ENCODE data around the gene SEZ6L2.
"Not testable (repeated sequence)": the region's sequence is repeated elsewhere in the genome, so short reads cannot be mapped to it uniquely, and the experiment has no call there.

The SEZ6L2 gene

DNA sequence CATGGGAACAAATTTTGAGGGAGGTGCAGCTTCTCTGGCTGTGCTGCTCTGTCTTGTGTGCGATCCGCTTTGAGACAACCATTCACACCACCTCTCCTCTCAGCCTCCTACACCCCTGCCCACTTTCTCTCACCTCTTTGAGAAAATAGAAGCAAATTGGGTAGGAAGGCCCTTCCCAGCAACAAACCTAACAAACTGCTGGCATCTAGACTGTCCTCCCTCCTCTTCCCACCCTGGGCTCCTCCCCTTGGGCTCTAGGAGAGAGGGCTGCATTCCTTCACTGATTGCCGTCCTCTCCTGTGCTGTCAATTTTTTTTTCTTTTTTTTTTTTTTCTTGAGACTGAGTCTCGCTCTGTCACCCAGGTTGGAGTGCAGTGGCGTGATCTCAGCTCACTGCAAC, 49.8 kb downstream of the SEZ6L2 start:
- DNase-seq: no peak

DNA sequence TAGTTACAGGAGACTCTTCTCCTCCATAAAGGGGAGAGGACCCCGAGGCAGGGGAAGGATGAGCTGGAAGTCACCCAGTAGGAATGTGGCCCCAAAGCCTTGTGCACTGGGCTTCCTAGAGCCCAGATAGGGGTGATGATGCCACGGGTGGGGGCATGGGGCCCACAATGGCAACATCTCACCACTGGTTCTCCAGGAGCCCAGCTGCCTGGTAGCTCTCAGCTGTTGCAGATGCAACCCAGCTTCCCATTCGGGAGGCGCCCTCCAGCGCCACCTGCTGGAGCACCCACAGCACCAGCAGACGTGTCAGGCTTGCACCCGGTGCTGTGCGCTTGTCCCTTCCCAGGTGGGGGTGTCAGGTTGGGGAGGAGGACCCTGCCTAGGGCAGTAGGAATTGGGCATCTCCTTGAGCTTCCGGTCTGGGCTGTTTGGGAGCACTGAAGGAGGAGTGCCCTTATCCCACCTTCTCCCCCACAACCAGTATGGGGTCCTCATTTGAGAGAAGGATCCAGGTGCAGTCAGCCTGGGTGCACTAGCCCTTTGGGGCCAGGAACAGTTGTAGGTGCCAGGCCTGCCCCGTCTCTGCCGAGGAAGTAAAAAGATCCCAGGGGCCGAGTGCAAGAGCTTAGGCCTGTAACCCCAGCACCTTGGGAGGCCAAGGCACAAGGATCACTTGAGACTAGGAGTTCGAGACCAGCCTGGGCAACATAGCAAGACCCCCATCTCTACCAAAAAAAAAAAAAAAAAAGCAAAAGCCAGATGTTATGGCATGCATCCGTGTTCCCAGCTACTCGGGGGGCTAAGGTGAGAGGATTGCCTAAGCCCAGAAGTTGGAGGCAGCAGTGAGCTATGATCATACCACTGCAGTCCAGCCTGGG, 50.7 kb downstream of the SEZ6L2 start:
- peak; percentile 4 for DNase-seq

DNA sequence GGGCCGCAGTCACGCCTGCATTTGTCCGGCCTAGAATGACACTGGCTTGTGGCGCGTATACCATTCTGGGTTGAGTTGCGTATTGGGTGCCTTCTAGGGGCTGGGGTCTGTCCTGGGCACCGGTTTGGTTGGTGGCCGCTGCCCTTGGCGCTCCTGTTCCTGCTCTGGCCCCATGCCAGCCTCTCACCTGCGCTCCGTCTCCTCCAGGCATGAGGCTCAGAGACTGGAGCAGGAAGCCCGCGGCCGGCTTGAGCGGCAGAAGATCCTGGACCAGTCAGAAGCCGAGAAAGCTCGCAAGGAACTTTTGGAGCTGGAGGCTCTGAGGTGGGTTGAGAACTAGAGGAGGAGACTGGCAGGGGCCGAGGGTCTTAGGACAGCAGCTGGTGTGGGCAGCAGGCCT, 53.7 kb downstream of the SEZ6L2 start:
- no peak for DNase-seq

DNA sequence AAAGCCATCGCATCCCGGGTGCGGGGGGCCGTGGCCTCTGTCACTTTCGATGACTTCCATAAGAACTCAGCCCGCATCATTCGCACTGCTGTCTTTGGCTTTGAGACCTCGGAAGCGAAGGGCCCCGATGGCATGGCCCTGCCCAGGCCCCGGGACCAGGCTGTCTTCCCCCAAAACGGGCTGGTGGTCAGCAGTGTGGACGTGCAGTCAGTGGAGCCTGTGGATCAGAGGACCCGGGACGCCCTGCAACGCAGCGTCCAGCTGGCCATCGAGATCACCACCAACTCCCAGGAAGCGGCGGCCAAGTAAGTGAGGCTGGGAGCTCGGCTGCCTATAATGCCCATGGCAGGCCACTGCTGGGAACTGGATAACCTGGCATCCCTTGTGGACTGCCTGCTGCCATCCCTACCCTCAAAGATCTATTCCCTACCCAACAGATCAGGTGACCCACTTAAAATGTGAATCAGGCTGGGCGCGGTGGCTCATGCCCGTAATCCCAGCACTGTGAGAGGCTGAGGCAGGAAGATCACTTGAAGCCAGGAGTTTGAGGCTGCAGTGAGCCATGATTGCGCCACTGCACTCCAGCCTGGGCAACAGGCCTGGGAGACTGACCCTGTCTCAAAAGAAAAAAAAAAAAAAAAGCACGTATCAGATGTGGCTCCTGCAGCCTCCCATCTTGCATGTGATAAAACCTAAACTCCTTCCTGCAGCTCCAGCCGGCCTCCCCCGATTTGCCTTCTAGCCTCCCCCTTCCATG, 54.6 kb downstream of the SEZ6L2 start:
- DNase-seq: no peak

DNA sequence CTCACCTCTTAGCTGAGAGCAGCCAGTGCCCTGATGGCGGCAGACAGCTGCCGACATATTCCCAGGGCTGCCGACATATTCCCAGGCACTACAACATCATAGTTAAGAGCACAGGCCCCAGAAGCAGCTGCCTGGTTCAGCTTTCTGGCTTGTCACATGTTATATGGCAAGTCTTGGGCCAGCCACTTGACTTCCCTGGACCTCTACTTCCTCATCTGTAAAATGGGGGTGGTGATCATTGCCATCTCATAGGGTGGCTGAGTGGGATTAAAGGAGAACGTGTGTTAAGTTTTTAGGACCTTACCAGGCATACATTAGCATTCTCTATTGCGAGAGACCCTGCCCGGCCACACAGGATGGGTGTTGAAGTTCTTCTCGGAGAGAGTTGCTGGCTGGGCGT, 55.4 kb downstream of the SEZ6L2 start:
- DNase-seq: no peak

DNA sequence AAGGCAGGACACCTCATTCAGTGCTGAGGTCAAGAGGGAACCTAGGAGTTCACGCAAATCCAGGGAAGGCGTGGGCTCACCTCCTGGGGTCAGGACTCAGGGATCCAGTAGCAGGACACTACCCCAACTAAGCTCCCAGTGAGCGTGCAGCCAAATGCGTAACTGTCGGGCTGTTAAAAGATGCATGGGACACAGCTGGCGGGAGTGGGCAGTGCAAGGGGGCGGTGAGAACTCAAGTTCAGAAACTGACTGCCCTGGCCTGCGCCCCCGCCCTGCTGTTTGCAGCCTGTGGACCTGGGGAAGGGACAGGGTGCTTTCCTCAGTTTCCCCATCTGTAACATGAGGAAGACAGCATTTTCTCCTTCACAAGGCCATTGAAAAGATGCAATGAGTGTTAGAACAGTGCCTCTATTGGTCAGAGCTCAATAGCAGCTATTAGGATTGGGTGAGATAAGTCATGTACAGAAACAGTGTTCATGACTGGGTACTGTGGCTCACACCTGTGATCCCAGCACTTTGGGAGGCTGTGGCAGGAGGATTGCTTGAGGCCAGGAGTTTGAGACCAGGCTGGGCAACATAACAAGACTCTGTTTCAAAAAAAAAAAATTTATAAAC, 56.5 kb downstream of the SEZ6L2 start:
- no peak for DNase-seq

DNA sequence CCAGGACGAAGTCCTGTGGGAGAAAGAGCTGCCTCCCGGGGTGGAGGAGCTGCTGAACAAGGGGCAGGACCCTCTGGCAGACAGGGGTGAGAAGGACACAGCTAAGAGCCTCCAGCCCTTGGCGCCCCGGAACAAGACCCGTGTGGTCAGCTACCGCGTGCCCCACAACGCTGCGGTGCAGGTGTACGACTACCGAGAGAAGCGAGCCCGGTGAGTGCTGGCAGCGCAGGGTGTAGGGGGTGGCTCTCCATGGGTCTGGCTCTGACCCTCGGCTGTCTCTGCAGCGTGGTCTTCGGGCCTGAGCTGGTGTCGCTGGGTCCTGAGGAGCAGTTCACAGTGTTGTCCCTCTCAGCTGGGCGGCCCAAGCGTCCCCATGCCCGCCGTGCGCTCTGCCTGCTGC, 57.7 kb downstream of the SEZ6L2 start:
- DNase-seq: no peak

DNA sequence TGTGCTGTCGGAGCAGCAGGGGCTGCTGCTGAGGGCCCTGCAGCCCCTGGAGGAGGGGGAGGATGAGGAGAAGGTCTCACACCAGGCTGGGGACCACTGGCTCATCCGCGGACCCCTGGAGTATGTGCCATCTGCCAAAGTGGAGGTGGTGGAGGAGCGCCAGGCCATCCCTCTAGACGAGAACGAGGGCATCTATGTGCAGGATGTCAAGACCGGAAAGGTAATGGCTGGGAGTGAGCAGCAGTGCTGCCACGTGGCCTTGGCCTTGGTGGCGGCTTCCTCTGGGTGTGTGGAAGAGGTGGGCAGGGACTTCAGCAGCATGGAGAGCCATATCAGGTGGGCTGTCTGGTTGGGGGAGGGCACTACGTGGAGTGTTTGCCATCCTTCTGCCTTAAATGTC, 59.1 kb downstream of the SEZ6L2 start:
- DNase-seq: no peak

DNA sequence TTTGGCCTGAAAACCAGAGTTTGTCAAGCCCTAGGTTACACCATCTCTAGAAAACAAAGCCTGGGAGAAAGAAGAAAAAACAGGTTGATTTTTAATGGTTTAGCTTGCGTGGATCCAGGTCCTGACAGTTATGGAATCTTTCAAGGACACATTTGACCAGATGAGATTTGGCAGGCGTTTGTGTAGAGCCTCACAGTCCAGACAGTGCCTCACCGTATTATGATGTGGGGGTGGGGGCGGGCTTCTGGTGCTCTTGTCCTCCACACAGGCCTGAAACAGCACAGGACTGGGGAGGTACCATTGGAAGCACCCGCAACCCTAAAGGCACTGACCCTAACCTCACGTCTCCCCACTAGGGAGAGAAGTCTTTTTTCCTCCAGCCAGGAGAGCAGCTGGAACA, 59.5 kb downstream of the SEZ6L2 start:
- no peak for DNase-seq

DNA sequence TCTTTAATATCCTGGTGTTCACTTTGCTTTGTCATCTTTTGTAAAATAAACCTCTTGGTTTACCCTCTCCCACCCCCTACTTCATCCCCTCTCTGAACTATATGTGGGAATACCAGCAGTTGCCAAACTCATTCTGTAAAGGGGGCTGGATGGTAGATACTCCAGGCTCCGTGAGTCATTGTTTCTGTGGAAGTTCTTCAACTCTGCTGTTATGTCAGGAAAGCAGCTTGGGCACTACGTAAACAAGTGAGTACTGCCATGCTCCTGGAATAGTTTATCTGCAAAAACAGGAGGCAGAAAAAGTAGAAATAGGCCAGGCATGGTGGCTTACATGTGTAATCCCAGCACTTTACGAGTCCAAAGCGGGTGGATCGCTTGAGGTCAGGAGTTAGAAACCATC, 61.5 kb downstream of the SEZ6L2 start:
- DNase-seq: no peak

DNA sequence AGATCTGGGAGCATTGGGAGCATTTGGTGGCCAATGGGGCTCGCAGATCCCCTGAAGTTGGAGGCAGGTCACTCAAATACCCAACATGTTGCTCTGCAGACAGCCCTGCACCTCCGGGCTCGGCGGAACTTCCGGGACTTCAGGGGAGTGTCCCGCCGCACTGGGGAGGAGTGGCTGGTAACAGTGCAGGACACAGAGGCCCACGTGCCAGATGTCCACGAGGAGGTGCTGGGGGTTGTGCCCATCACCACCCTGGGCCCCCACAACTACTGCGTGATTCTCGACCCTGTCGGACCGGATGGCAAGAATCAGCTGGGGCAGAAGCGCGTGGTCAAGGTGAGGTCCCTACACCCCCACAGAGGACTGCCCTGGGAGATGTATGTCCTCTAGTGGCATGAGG, 62.7 kb downstream of the SEZ6L2 start:
- DNase-seq: no peak

DNA sequence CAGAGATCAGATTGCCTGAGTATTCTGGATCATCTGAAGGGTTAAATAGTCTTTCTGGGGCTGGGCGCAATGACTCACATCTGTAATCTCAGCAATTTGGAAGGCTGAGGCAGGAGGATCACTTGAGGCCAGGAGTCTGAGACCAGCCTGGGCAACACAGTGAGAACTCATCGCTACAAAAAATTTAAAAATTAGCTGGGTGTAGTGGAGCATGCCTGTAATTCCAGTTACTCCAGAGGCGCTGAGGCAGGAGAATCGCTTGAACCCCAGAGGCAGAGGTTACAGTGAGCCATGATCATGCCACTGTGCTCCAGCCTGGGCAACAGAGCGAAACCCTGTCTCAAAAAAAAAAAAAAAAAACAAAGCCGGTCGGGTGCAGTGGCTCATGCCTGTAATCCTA, 63.4 kb downstream of the SEZ6L2 start:
- DNase-seq: no peak

DNA sequence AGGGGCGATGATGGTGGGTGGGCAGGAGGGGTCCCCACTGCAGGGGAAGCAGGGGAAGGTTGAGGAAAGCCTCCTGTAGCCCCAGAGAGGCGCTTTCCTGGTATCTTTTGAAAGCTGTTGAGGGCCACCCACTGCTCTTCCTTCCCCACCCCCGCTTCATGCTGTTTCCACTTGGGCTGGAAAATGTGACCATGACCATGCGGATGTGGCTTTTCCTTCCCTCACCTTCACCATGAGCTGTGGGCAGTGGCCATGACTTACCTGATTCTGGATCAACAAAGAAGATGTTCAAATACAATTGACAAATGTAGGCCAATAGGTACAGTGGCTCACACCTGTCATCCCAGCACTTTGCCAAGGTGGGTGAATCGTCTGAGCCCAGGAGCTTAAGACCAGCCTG, 65.3 kb downstream of the SEZ6L2 start:
- DNase-seq: no peak

DNA sequence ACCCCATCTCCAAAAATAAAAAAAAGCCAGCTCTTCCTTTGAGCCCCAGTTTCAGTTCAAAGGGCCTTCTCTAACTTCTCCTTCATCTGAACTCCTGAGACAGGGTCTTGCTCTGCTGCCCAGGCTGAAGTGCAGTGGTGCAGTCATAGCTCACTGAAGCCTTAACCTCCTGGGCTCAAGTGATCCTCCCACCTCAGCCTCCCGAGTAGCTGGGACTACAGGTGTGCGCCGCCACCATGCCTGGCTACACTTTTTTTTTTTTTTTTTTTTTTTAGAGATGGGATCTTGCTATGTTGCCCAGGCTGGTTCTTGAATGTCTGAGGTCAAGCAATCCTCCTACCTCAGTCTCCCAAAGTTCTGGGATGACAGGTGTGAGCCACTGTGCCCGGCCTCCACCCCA, 66.1 kb downstream of the SEZ6L2 start:
- not testable (repeated sequence) for DNase-seq

DNA sequence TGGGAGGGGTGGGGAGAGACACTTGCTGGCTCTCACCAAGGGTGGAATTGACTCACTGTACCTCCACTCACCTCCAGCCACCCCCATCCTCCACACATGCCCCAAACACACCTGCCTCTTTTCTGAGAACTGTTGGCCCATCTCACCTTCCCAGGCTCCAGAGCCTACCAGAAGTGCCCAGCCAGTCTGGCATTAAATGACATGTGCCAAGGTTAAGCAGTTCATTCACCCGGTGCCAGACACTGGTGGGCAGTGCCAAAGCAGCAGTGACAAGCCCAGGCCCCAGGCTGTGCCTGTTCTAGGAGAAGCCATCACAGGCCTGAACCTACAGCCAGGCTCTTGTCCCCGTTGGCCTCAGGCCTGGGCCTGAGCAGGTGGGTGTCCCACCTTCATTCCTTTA, 67.9 kb downstream of the SEZ6L2 start:
- DNase-seq: no peak

DNA sequence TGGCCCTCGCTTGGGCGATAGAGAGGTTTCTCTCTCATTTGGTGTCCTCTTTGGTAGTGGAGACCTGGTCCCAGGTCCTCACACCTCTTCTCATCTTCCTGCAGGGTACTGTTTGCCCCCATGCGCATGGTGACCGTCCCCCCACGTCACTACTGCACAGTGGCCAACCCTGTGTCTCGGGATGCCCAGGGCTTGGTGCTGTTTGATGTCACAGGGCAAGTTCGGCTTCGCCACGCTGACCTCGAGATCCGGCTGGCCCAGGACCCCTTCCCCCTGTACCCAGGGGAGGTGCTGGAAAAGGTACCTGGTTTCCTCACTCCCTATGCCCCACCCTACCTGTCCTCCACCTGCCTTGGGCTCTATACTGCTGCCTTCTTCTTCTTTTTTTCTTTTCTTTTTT, 68.6 kb downstream of the SEZ6L2 start:
- no peak for DNase-seq

DNA sequence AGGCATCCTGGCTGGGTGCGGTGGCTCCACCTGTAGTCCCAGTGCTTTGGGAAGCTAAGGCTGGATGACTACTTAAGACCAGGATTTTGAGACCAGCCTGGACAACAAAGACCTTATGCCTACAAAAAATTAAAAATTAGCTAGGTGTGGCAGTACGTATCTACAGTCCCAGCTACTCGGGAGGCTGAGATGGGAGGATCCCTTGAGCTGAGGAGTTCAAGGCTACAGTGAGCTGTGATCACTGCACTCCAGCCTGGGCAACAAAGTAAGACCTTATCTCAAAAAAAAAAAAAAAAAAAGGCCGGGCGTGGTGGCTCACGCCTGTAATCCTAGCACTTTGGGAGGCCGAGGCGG, 73.0 kb downstream of the SEZ6L2 start:
- no peak for DNase-seq

DNA sequence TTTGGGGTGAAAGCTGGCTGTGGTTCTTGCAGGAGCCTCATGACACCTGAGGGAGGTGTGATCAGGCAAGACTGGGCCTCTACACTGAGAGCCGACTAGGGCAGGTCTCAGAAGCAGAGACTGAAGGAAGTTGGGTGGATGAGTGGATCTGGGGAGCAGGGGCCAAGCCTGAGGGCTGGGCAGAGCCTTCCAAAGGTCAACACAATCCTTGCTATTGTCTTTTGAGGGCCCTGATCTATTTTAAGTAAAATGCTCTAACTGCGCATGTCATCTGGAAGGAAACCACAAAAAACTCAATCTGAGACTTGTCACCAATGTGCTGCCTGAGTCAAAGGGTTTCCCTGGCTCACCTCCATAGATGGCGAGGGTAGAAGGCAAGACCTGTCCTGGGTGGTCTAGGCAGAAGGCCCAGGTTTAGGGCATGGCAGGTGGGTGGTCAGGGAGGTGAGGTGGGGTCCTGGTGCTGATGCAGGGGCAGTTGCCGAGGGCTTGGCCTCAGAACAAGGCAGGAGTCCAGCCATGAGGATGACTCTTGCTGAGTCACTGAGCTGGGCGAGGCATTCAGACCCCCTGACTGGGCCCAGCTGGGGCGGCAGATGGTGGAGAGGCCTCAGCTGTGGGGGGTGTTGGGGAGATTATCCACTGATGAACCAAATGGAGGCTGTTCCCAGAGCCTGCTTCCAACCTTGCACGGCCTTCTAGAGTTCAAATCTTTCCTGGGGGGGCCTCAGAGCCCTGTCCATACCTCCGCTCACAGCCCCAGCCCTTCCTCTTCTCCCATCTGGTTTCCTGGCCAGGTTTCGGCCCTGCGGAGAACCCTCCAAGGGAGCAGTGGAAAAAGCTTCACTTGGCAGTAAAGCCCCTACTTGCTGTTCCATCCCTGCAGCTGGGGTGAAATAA, 74.0 kb downstream of the SEZ6L2 start:
- DNase-seq: no peak

DNA sequence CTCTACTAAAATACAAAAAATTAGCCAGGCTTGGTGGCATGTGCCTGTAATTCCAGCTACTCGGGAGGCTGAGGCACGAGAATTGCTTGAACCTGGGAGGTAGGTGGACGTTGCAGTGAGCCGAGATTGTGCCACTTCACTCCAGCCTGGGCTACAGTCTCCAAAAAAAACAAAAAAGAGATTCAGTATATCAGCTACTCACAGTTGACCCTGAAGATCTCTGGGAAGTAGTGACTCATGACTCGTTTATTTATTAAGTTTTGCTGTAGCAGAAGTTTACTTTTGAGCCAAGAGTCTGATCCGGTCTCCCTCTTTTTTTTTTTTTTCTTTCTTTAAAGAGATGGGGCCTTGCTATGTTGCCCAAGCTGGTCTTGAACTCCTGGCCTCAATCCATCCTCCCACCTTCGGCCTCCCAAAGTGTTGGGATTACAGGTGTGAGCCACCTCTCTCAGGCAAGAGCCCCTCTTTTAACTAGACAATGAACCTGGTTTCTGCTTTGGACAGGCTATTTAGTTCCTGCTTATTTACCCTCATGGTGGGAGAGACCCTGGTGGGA, 74.7 kb downstream of the SEZ6L2 start:
- no peak for DNase-seq

DNA sequence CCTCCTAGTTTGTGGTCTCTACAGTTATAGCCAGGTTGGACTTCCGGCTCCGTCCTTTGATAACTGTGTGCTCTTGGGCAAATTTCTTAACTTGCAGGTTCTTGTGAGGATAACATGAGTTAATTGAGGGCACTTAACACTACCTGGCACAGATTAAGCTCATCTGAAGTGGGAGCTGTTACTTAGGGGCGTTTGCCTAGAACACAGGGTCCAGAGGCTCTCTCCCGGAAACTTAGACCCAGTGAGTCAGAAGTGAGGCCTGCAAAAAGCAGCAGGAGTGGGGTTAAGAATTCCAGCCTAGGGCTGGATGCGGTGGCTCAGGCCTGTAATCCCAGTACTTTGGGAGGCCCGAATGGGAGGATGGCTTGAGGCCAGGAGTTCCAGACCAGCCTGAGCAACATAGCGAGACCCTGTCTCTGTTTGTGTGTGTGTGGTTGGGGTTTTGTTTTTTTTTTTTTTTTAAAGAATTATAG, 77.7 kb downstream of the SEZ6L2 start:
- no peak for DNase-seq

Measured in NCI-H1105 (cell line).